IMR-90 (cell line): Measurements from ENCODE around the gene SRPRB. TPM values are rescaled to one million over a fixed set of nuclear protein-coding genes. Genes with fewer than 3 reads are reported as not detected.

Experiments used
- ATAC-seq: fragments of 200-7000 bp; cut with Tn5 transposase; 2 replicates; pipeline ENCODE4 v1.9.1; 2020; ENCODE audit warnings: low read depth, mild to moderate bottlenecking, moderate library complexity
- BruUV-seq: library from RNA; stranded (reverse); fragments of 400-500 nt; replicated peaks from 2 replicates; lab custom pipeline; 2021; lab: Mats Ljungman, UMichigan
- CTCF ChIA-PET: fragments of 300-600 bp; formaldehyde crosslinking; extraction: SDS; loops from one replicate; lab custom pipeline; 2021; ENCODE audit warnings: antibody characterized with exemption; lab: Yijun Ruan, JAX
- POLR2A ChIA-PET: fragments of 300-600 bp; sonication (Branson Sonifier 250); formaldehyde crosslinking; loops from one replicate; lab custom pipeline; 2022; ENCODE audit warnings: antibody characterized with exemption; ENCODE audit not compliant: unreplicated experiment; lab: Charles Lee
- DNase-seq: peaks from one replicate; pipeline ENCODE4 v3.0.0; 2013
- H2AFZ ChIP-seq: replicated peaks from 2 replicates; pipeline ENCODE3; 2013; ENCODE audit warnings: low read length, mild to moderate bottlenecking; ENCODE audit not compliant: poor library complexity
- H2AK5ac ChIP-seq: 2 replicates; pipeline ENCODE4 v1.6.1; 2013; ENCODE audit warnings: low read depth, low read length, inconsistent platforms
- H2AK9ac ChIP-seq: replicated peaks from 2 replicates; pipeline ENCODE3; 2013; ENCODE audit warnings: mild to moderate bottlenecking, low read depth, low read length, moderate library complexity; ENCODE audit not compliant: poor library complexity
- H2BK120ac ChIP-seq: 2 replicates; pipeline ENCODE4 v1.6.1; 2013; ENCODE audit warnings: low read depth, low read length, inconsistent platforms
- H2BK15ac ChIP-seq: 3 replicates; pipeline ENCODE4 v1.6.1; 2013; ENCODE audit warnings: low read depth, low read length, inconsistent platforms
- H2BK20ac ChIP-seq: 2 replicates; pipeline ENCODE4 v1.6.1; 2013; ENCODE audit warnings: low read depth, mild to moderate bottlenecking, inconsistent platforms, low read length, moderate library complexity
- H2BK5ac ChIP-seq: 2 replicates; pipeline ENCODE4 v1.6.1; 2013; ENCODE audit warnings: mild to moderate bottlenecking, low read depth, low read length, inconsistent platforms; ENCODE audit not compliant: poor library complexity, severe bottlenecking
- H3K14ac ChIP-seq: replicated peaks from 2 replicates; pipeline ENCODE4 v1.6.1; 2013; ENCODE audit warnings: low read depth, low read length, inconsistent platforms
- H3K18ac ChIP-seq: 2 replicates; pipeline ENCODE4 v1.6.1; 2013; ENCODE audit warnings: low read depth, low read length, control low read depth
- H3K23ac ChIP-seq: 2 replicates; pipeline ENCODE4 v1.6.1; 2013; ENCODE audit warnings: low read depth, low read length, inconsistent platforms
- H3K27ac ChIP-seq: 2 replicates; pipeline ENCODE4 v1.5.1; 2013; ENCODE audit warnings: mild to moderate bottlenecking, control low read depth, low read length; ENCODE audit not compliant: insufficient read depth
- H3K27me3 ChIP-seq: 2 replicates; pipeline ENCODE4 v1.6.1; 2013; ENCODE audit warnings: low read length; ENCODE audit not compliant: control insufficient read depth, insufficient read depth
- H3K36me3 ChIP-seq: 2 replicates; pipeline ENCODE4 v1.6.1; 2013; ENCODE audit warnings: low read length, mixed read lengths; ENCODE audit not compliant: control insufficient read depth, insufficient read depth
- H3K4ac ChIP-seq: 2 replicates; pipeline ENCODE4 v1.6.1; 2013; ENCODE audit warnings: low read depth, low read length, inconsistent platforms
- H3K4me1 ChIP-seq: 2 replicates; pipeline ENCODE4 v1.6.1; 2013; ENCODE audit warnings: low read length, mixed read lengths; ENCODE audit not compliant: control insufficient read depth, insufficient read depth
- H3K4me2 ChIP-seq: 2 replicates; pipeline ENCODE4 v1.6.1; 2013; ENCODE audit warnings: low read depth, mild to moderate bottlenecking, control low read depth, low read length, moderate library complexity
- H3K4me3 ChIP-seq: 2 replicates; pipeline ENCODE4 v1.5.1; 2013; ENCODE audit warnings: low read depth, mild to moderate bottlenecking, control low read depth, low read length, moderate library complexity; ENCODE audit not compliant: insufficient read depth
- H3K56ac ChIP-seq: 2 replicates; pipeline ENCODE4 v1.6.1; 2013; ENCODE audit warnings: low read length, inconsistent platforms; ENCODE audit not compliant: insufficient read depth; ENCODE audit errors: extremely low read depth
- H3K79me1 ChIP-seq, 2 experiments: 2 replicates each; pipeline ENCODE4 v1.6.1; 2013; ENCODE audit warnings: low read length in 2 of 2, inconsistent platforms in 1 of 2, low read depth in 1 of 2
- H3K9ac ChIP-seq: 2 replicates; pipeline ENCODE4 v1.6.1; 2013; ENCODE audit warnings: low read depth, low read length, control low read depth
- H3K9me1 ChIP-seq: 2 replicates; pipeline ENCODE4 v1.6.1; 2013; ENCODE audit warnings: low read length, inconsistent platforms; ENCODE audit not compliant: insufficient read depth
- H3K9me3 ChIP-seq: 2 replicates; pipeline ENCODE4 v1.6.1; 2013; ENCODE audit warnings: low read length; ENCODE audit not compliant: control insufficient read depth, insufficient read depth
- H4K20me1 ChIP-seq: 2 replicates; pipeline ENCODE4 v1.6.1; 2013; ENCODE audit warnings: low read length, inconsistent platforms; ENCODE audit not compliant: insufficient read depth
- H4K5ac ChIP-seq: 2 replicates; pipeline ENCODE4 v1.6.1; 2013; ENCODE audit warnings: mild to moderate bottlenecking, low read depth, low read length, control low read depth
- H4K8ac ChIP-seq, 2 experiments: 2 replicates each; pipeline ENCODE4 v1.6.1; 2013; ENCODE audit warnings: low read depth in 2 of 2, low read length in 2 of 2, control low read depth in 1 of 2, inconsistent platforms in 1 of 2
- H4K91ac ChIP-seq: 2 replicates; pipeline ENCODE4 v1.6.1; 2013; ENCODE audit warnings: low read depth, low read length, inconsistent platforms; ENCODE audit not compliant: insufficient read depth
- BHLHE40 ChIP-seq: fragments of 150-350 bp; IDR thresholded peaks from 2 replicates; pipeline ENCODE4 v1.6.1; 2016; ENCODE audit warnings: mild to moderate bottlenecking, low read depth, low read length
- CEBPB ChIP-seq: IDR thresholded peaks from 2 replicates; pipeline ENCODE4 v1.6.1; 2012; ENCODE audit warnings: low read depth, low read length, improper control_type of control experiment
- CHD1 ChIP-seq: IDR thresholded peaks from 2 replicates; pipeline ENCODE4 v1.6.1; 2012; ENCODE audit warnings: low read depth, low read length, improper control_type of control experiment
- FOS ChIP-seq: fragments of 150-350 bp; IDR thresholded peaks from 2 replicates; pipeline ENCODE4 v1.6.1; 2016; ENCODE audit warnings: low read depth, low read length
- MAFK ChIP-seq: IDR thresholded peaks from 2 replicates; pipeline ENCODE4 v1.6.1; 2012; ENCODE audit warnings: low read depth, low read length, improper control_type of control experiment
- MXI1 ChIP-seq: IDR thresholded peaks from 2 replicates; pipeline ENCODE4 v1.6.1; 2012; ENCODE audit warnings: low read depth, mild to moderate bottlenecking, low read length, moderate library complexity, borderline replicate concordance
- NFE2L2 ChIP-seq: fragments of 150-350 bp; IDR thresholded peaks from 2 replicates; pipeline ENCODE4 v1.6.1; 2016; ENCODE audit warnings: low read depth, mild to moderate bottlenecking, low read length
- POLR2A ChIP-seq: IDR thresholded peaks from 2 replicates; pipeline ENCODE4 v1.6.1; 2012; ENCODE audit warnings: mild to moderate bottlenecking, low read depth, low read length
- RAD21 ChIP-seq: IDR thresholded peaks from 2 replicates; pipeline ENCODE4 v1.6.1; 2012; ENCODE audit warnings: low read length, improper control_type of control experiment
- RCOR1 ChIP-seq: IDR thresholded peaks from 2 replicates; pipeline ENCODE4 v1.6.1; 2012; ENCODE audit warnings: mild to moderate bottlenecking, low read length, improper control_type of control experiment; ENCODE audit not compliant: insufficient replicate concordance
- RFX5 ChIP-seq: IDR thresholded peaks from 2 replicates; pipeline ENCODE4 v1.8.0; 2012; ENCODE audit warnings: low read depth, mild to moderate bottlenecking, low read length, moderate library complexity
- SMC3 ChIP-seq: fragments of 150-350 bp; IDR thresholded peaks from 2 replicates; pipeline ENCODE4 v1.6.1; 2016; ENCODE audit warnings: low read depth, mild to moderate bottlenecking, antibody characterized with exemption, low read length, moderate library complexity
- USF2 ChIP-seq: fragments of 150-350 bp; IDR thresholded peaks from 2 replicates; pipeline ENCODE4 v1.6.1; 2017; ENCODE audit warnings: mild to moderate bottlenecking, antibody characterized with exemption, low read length, low read depth
- WGBS, 2 experiments: methylation state at CpG; one replicate each; pipeline versions ENCODE4 v1.1.5 to v1.1.7; 2013; ENCODE audit warnings: missing lambda C conversion rate in 2 of 2; ENCODE audit not compliant: insufficient read length in 1 of 2; ENCODE audit errors: extremely low coverage in 2 of 2; 5-methylcytosine and 5-hydroxymethylcytosine counted together
- dilution Hi-C: fragments of 300-500 bp; cut with HindIII; formaldehyde crosslinking; loops from one replicate; pipeline ENCODE4 v1.14.3; 2018; ENCODE audit warnings: low sequenced_read_pairs; ENCODE audit not compliant: unreplicated experiment
- in situ Hi-C: fragments of 300-500 bp; cut with MboI; formaldehyde crosslinking; loops from 3 replicates; pipeline ENCODE4 v1.14.3; 2019; ENCODE audit warnings: low sequenced_read_pairs, inconsistent platforms, mixed read lengths
- intact Hi-C: fragments of 100-400 bp; cut with micrococcal nuclease; formaldehyde crosslinking; loops from 2 replicates; pipeline ENCODE4 v1.10.0; 2022
- polyA plus RNA-seq, 3 experiments: library from polyadenylated mRNA; depleted of rRNA; stranded (reverse); fragments of >200 nt; gene quantifications; 2 replicates each; pipeline ENCODE4 v1.2.3, GENCODE V29; 2012; ENCODE audit warnings: low replicate concordance in 1 of 3
- total RNA-seq: library from RNA; depleted of rRNA; stranded (reverse); fragments of >200 nt; gene quantifications from 2 replicates; pipeline ENCODE4 v1.2.3, GENCODE V29; 2012
- TF ChIP-seq, protein P1 (sequence below): conservative IDR thresholded peaks from 2 replicates; pipeline ENCODE4 v1.5.1; 2012; ENCODE audit warnings: mild to moderate bottlenecking, low read depth, low read length, improper control_type of control experiment

The SRPRB gene
- total and polyA plus RNA-seq, 2 of the 4 experiments (the other 2 are of a cell fraction), result 28.8 to 131 TPM

DNA sequence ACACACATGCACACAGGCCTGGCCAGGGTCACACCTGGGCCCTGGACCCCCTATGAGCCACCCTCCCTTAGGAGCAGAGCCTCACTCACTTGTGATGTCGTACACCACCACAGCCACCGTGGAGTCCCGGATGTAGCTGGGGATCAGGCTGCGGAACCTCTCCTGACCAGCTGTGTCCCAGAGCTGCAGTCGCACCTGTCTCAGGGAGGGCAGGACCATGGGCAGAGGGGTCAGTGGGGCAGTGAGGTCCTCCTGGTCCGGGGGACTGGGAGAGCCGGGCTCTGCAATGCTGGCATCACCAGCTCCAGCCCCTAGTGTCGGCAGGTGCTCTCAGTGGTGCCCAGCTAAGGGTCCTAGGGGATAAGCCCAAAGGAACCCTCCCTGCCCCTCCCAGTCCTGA, 35.6 kb downstream of the SRPRB start:
- H2BK120ac ChIP-seq, result no peak overlapping the region

More for the DNA sequence above, 35.6 kb downstream of the SRPRB start:
- H3K56ac ChIP-seq, result no peak overlapping the region
- no peak overlapping the region for H3K4me2 ChIP-seq
- no peaks in the 10 kb centered on the region for H3K36me3 ChIP-seq
- no peak overlapping the region for H3K14ac ChIP-seq
- dilution Hi-C loops, result no loop called here
- no peak overlapping the region for H2BK20ac ChIP-seq
- no peak overlapping the region for H3K18ac ChIP-seq
- no peak overlapping the region for H3K23ac ChIP-seq
- no peak overlapping the region for H3K4me3 ChIP-seq
- H3K9ac ChIP-seq, result no peak overlapping the region
- no peak overlapping the region for H2BK5ac ChIP-seq
- no peak overlapping the region for H2AK5ac ChIP-seq
- H3K4ac ChIP-seq, result no peak overlapping the region
- ATAC-seq (no peak), DNase-seq (no peak)
- no TSS peak for BruUV-seq
- H2AK9ac ChIP-seq, result no peak overlapping the region
- no peak overlapping the region for H2BK15ac ChIP-seq
- H3K27ac ChIP-seq, result no peak overlapping the region
- H3K9me3 ChIP-seq, result no peaks in the 10 kb centered on the region
- no peak overlapping the region for H4K5ac ChIP-seq
- intact Hi-C loops, result no loop called here
- H3K9me1 ChIP-seq, result no peaks in the 10 kb centered on the region
- in situ Hi-C loops, result no loop called here
- H3K27me3 ChIP-seq, result peaks cover 4% of the 10 kb centered on the region; the same call in 1 of the 2 replicates
- TF ChIP-seq BHLHE40 (no peak), POLR2A (no peak), USF2 (no peak), MAFK (no peak), RAD21 (no peak), RCOR1 (no peak), FOS (no peak), NFE2L2 (no peak), MXI1 (no peak), RFX5 (no peak), SMC3 (no peak), CEBPB (no peak), CHD1 (no peak)
- TF ChIP-seq, protein P1, sequence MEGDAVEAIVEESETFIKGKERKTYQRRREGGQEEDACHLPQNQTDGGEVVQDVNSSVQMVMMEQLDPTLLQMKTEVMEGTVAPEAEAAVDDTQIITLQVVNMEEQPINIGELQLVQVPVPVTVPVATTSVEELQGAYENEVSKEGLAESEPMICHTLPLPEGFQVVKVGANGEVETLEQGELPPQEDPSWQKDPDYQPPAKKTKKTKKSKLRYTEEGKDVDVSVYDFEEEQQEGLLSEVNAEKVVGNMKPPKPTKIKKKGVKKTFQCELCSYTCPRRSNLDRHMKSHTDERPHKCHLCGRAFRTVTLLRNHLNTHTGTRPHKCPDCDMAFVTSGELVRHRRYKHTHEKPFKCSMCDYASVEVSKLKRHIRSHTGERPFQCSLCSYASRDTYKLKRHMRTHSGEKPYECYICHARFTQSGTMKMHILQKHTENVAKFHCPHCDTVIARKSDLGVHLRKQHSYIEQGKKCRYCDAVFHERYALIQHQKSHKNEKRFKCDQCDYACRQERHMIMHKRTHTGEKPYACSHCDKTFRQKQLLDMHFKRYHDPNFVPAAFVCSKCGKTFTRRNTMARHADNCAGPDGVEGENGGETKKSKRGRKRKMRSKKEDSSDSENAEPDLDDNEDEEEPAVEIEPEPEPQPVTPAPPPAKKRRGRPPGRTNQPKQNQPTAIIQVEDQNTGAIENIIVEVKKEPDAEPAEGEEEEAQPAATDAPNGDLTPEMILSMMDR, result no peak
- no peak overlapping the region for H2AFZ ChIP-seq
- H4K91ac ChIP-seq, result no peak overlapping the region
- H4K8ac ChIP-seq, result no peak overlapping the region
- ChIA-PET POLR2A (no interaction called here), CTCF (no interaction called here)
- 75% methylated on average over 3 of the region's 8 CpGs; no CpG with 5 or more reads in 1 of the 2 experiments for WGBS, 2 experiments
- H3K4me1 ChIP-seq, result no peaks in the 10 kb centered on the region; the same call in 1 of the 2 replicates
- H3K79me1 ChIP-seq, result no peaks in the 10 kb centered on the region
- no peaks in the 10 kb centered on the region; the same call in 1 of the 2 replicates for H4K20me1 ChIP-seq
